ENCODE data around the gene PHKG2.

Gene PHKG2

DNA sequence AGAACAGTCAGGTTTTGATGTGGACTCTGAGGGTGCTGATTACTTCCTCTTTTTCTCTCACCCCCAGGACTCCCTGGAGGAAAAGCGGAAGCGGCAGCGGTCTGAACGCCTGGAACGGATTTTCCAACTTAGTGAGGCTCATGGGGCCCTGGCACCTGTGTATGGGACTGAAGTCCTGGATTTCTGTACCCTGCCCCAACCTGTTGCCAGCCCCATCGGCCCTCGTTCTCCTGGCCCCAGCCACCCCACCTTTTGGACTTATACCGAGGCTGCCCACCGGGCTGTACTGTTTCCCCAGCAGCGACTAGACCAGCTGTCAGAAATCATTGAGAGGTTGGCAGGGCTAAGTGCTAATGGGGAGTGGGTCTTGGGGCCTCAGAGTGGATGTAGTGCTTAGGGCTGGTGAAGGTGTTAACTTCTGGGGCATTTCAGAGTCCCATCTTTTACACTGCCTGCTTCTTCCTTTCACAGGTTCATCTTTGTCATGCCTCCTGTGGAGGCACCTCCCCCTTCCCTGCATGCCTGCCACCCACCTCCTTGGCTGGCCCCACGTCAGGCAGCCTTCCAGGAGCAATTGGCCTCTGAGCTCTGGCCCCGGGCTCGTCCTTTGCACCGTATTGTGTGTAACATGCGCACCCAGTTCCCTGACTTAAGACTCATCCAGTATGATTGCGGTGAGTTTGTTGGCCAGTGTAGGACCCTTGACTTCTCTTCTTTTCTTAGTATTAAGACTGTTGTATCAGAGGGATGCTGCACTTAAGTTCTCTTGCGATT is 19.1 kb upstream of the PHKG2 start:
- DNase-seq = no peak

DNA sequence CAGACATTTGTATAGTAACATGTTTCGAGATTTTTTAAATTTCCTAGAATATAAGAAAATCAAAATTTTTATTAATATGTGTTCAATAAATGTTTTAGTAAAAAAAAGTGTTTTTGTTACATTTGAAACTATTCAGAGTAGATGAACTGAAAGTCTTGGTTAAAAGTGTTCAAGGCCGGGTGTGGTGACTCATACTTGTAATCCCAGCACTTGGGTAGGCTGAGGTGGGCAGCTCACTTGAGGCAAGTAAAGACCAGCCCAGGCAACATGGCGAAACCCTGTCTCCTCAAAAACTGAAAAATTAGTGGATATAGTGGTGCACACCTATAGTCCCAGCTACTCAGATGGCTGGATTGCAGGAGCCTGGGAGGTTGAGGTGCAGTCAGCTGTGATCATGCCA is 16.8 kb upstream of the PHKG2 start:
- no peak for DNase-seq

DNA sequence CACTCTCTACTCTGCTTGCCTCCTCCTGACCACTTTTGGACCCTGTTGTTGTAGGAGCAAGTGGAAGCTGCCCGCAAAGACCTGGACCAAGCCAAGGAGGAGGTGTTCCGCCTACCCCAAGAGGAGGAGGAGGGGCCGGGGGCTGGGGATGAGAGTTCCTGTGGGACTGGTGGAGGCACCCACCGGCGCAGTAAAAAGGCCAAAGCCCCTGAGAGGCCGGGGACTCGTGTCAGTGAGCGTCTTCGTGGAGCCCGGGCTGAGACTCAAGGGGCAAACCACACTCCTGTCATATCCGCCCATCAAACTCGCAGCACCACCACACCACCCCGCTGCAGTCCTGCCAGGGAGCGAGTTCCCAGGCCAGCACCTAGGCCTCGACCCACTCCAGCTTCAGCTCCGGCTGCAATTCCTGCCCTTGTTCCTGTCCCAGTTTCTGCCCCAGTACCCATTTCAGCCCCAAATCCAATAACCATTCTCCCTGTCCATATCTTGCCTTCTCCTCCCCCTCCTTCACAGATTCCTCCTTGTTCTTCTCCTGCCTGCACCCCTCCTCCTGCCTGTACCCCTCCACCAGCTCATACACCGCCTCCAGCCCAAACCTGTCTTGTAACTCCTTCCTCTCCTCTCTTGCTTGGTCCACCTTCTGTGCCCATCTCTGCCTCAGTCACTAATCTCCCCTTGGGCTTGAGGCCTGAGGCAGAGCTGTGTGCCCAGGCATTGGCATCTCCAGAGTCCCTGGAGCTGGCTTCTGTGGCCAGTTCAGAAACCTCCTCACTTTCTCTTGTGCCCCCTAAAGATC is 11.0 kb upstream of the PHKG2 start:
- DNase-seq = no peak

DNA sequence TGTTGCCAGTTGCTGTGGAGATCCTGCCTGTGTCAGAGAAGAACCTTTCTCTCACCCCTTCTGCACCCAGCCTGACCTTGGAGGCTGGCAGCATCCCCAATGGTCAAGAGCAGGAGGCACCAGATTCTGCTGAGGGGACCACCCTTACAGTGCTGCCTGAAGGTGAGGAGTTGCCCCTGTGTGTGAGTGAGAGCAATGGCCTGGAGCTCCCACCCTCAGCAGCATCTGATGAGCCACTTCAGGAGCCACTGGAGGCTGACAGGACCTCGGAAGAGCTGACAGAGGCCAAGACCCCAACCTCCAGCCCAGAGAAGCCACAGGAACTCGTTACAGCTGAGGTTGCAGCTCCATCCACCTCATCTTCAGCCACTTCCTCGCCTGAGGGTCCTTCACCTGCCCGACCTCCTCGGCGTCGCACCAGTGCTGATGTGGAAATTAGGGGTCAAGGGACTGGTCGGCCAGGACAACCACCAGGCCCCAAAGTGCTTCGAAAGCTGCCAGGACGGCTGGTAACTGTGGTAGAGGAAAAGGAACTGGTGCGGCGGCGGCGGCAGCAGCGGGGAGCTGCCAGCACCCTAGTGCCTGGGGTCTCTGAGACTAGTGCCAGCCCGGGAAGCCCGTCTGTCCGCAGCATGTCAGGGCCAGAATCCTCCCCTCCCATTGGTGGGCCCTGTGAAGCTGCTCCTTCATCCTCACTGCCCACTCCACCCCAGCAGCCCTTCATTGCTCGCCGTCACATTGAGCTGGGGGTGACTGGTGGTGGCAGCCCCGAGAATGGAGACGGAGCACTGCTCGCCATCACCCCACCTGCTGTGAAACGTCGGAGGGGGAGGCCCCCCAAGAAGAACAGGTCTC is 10.2 kb upstream of the PHKG2 start:
- DNase-seq = no peak

DNA sequence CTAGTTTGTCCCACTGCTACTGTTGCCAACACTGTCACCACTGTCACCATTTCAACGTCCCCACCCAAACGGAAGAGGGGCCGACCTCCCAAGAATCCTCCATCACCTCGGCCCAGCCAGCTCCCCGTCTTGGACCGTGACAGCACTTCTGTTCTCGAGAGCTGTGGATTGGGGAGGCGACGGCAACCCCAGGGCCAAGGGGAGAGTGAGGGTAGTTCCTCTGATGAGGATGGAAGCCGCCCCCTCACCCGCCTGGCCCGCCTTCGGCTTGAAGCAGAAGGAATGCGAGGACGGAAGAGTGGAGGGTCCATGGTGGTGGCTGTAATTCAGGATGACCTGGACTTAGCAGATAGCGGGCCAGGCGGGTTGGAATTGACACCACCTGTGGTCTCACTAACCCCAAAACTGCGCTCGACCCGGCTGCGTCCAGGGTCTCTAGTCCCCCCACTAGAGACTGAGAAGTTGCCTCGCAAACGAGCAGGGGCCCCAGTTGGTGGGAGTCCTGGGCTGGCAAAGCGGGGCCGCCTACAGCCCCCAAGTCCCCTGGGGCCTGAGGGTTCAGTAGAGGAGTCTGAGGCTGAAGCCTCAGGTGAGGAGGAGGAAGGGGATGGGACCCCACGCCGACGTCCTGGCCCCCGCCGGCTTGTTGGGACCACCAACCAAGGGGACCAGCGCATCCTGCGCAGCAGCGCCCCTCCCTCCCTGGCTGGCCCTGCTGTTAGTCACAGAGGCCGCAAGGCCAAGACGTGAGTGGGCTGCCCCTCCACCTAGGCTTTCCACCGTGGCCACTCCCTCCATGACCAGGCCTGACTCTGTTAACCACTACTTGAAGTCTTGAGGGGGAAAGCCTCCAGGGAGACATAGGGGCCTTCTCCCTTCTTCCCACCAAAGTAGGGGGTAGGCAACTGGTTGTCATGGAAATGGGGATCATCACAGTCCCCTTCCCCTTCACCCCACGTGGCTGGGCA is 9.0 kb upstream of the PHKG2 start:
- DNase-seq = no peak

DNA sequence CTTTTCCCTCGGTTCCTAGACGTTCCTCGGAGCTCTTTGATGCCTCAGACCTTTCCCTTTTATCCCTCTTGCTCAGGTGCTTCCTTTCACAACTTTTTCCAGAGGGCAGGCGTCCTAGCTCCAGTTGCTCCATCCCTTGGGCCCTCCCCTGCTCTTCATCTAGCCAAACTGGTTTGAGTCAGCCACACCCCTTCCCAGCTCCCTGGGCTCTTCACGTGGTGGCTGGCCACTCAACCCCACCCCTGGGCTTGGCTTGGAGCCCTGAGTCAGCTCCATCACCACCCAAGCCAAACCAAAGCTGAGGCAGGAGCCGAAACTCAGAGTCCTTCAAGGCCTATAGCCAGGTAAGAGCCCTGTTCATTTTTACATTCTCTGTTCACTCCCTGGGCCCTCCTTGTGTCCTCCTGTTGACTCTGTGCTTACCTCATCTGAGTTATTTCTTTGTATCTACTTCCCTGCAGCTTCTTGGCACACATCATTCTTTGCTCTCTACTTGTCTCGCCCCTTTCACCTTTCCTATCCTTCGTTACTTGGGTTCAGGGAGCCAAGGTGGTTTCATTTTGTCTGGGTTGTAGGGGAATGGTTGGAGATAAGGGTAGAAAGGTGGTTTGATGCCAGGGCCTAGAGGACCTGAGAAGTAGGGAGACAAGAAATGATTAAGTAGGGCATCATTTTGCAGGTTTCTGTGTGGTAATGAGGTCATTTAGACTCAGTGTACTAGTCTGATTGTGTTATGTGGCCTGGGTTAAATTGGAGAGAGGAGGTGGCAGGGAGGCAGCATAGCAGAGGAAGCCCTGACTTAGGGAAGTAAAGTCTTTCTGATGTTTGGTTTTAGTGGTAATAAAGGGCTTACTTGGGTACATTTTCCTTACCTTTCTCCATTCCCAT is 7.6 kb upstream of the PHKG2 start:
- DNase-seq = no peak

DNA sequence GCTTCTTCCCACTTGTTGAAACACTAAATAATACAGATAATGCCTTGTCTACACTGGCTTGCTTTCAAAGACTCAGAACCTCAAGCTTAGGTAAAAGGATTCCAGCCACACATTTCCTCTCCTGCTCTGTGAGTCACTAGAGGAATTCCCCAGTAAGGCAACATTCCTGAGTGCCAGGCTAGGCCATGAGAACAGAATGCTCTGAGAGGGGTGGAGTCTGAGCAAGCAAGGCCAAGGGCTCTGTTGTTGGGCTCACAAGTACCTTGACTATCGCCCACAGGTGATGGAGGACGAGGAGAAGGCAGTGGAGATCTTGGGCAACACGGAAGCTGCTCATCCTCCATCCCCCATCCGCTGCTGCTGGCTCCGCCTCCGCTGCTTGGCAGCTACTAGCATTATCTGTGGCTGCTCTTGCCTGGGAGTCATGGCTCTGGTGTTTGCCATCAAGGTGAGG is 6.7 kb upstream of the PHKG2 start:
- peak; percentile 13 for DNase-seq

DNA sequence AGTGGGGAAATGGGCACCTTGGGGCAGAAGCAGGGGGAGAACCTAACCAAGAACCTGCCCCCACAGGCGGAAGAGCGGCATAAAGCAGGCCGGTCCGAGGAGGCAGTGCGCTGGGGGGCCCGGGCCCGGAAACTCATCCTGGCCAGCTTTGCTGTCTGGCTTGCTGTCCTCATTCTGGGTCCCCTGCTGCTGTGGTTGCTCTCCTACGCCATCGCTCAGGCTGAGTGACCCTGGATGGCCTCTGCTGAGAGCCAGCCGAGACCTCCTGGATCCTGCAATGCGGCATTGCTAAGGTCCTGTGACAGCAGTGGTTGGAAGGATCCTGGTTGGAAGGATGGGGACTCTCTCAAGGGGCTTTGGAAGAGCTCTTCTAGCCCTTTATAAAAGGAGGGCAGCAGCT is 4.5 kb upstream of the PHKG2 start:
- DNase-seq = no peak

DNA sequence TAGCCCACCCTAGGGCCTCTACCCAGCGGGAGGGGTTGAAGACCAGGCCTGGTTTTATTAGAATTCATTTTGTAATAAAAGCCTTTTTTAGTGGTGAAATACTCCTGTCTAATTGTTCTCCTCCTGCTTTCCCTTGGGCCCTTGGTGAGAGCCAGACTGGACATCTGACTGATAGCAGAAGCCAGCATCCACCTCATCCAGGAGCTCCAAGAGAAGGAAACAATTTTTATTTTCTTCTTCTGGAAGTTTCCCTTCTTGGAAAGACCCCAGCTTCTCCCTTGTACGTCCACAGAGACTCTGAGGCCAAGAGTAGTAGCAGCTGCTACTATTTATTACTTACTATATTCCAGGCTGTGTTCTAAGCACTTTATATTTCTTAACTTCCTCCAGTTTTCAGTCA is 4.0 kb upstream of the PHKG2 start:
- DNase-seq = no peak

DNA sequence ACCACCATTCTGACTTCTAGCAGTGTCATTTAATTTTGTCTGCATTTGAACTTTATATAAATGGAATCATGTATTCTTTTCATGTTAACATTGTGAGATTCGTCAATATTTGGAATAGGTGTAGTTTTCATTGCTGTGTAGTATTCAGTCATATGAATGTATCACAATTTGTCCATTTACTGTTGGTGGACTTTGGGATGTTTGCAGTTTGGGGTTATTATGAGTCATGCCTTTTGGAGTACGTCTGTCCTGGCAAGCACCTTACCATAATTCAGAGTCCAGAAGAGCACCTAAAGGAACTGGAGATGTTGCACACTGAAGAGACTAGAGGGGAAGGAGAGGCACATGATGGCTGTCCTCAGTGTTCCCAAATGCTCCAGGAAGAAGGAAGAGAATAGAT is 3.1 kb upstream of the PHKG2 start:
- DNase-seq = no peak

DNA sequence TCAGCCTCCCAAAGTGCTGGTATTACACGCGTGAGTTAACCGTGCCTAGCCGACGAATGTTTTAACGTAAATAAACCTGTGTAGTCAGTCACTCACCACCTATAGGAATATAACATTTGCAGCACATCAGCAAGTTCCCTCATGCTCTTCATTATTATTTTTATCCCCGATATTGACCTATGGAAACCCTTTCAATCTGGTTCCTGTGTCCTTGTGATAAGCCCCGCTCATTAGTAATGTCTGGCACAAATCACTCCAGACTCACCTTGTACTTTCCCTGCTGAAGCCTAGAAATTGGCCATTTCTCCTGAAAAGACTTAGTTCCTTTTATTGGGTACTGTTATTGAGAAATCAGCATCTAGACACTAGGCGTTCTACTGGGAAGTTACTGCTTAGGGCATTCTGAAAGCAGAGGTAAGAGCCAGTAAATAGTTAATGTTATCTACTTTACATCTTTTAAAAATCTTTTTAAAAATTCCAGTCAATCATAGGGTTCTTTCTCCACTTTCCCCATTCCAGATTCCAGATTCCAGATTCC is 1.5 kb upstream of the PHKG2 start:
- DNase-seq = no peak

DNA sequence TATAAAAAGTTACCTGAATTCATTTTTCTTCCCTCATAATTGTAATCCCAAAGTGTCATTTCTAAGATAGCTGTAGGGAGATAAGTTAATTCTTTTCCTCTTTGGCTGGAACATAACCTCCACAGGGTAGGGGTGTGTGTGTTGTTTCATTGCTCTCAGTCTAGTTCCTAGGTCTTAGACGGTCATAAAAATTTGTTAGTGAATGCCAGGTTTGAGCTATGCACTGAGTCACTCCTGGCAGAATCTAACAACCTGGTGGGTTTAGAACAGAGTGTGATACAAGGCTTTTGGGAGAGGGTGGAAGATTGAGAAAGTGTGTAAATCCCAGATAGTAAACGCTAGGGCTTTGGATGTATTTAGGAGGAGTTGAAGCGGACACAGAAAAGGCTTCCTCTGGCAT is 894 bp upstream of the PHKG2 start:
- DNase-seq = no peak

DNA sequence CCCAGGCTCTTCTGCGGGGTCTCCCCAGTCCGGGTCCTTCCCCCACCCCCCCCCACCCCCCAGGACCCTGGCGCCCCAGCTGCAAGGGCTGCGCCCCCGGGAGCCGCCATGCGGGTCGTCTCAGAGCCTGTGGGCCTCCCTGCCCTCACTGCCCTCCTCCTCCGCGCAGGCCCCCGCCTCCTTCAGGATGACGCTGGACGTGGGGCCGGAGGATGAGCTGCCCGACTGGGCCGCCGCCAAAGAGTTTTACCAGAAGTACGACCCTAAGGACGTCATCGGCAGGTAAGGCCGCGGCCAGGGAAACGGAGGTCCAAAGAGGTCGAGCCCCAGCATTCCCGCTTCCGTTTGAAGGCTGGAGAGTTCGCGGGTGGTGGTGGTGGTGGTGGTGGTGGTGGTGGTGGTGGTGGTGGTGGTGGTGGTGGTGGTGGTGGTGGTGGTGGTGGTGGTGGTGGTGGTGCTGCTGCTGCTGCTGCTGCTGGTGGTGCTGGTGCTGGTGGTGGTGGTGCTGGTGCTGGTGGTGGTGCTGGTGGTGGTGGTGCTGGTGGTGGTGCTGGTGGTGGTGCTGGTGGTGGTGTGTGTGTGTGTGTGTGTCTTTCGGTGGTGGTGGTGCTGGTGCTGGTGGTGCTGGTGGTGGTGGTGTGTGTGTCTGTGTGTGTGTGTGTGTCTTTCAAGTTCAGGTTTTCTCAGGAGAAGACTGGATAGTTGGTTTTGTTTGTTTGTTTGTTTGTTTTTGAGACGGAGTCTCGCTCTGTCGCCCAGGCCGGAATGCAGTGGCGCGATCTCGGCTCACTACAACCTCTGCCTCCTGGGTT is 615 bp downstream of the PHKG2 start:
- DNase-seq = peak; percentile 47

DNA sequence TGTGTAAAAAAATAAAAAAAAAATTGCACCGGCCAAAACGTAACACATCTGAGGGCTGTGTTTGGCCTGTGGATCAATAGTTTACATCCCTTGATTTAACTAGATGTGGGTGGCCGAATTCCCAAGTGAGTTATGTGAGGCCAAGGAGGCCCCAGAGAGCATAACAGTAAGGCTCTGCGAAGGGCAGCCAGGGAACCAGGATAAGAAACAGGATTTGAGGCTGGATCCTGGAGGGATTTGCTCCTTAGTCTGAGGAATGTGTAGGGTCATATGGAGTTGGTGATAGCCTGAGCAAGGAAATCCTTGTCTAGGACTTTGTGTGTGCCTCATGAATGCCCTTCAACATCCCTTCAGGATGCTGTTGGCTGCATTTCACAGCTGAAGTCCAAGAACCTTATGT is 2.0 kb downstream of the PHKG2 start:
- DNase-seq = no peak

DNA sequence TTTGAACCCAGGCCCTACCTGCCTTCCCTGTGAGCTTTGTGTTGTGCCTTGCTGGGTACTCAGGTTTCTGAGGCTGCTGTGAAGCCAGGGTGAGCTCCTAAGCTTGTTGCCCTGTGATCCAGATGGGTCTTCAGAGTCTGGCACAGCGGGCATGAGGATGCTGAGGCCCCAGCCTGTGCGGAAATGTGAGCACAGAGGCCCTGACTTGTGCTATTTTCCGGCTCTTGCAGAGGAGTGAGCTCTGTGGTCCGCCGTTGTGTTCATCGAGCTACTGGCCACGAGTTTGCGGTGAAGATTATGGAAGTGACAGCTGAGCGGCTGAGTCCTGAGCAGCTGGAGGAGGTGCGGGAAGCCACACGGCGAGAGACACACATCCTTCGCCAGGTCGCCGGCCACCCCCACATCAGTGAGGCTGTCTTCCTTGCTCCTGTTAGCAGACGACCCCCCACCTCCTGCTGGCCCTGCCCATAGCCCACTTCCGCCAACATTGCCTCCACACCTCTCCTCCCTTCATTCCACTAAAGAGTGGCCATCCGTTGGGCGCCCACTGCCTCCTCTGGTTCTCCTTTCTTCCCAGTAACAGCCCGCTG is 2.7 kb downstream of the PHKG2 start:
- no peak for DNase-seq

DNA sequence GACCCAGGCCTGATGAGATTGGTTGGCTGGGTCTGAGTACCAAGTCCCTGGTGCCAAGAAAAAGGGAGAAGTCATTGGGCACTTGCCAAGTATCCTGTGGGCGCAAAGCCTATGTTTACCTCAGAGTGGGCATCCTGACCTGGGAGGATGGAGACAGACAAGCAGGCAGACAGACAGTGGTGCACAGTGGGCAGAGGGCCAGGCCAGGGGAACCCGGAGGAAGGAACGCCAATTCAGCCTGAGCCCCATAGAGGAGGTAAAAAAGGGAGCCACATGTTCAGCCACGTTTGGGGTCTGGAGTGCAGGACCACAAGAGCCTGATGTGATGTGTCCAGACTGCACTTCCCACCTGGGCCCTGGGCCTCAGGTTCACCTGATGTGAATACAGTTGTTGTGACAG is 5.4 kb downstream of the PHKG2 start:
- DNase-seq = no peak

DNA sequence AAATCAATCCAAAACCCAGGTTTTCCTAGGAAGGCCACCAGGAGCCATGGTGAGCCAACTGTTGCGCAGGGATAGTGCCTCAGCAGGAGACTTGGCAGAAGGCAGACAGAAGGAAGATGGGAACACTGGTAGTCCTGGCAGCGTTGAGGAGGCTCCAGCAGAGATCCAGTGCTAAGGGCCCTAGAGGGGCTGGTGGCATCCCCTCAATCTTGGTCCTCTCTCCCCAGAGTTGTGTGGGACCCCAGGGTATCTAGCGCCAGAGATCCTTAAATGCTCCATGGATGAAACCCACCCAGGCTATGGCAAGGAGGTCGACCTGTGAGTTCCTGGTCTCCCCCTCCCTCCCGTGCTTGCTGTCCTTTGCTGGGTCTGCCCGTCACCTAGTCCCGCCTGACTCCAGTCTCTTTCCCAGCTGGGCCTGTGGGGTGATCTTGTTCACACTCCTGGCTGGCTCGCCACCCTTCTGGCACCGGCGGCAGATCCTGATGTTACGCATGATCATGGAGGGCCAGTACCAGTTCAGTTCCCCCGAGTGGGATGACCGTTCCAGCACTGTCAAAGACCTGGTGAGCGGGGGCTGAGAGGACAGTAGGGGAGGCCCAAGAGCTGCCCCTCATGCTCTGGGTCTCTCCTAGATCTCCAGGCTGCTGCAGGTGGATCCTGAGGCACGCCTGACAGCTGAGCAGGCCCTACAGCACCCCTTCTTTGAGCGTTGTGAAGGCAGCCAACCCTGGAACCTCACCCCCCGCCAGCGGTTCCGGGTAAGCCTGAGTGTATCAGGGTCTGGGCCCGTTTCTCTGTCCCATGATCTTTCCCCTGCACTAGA is 7.9 kb downstream of the PHKG2 start:
- DNase-seq = no peak

DNA sequence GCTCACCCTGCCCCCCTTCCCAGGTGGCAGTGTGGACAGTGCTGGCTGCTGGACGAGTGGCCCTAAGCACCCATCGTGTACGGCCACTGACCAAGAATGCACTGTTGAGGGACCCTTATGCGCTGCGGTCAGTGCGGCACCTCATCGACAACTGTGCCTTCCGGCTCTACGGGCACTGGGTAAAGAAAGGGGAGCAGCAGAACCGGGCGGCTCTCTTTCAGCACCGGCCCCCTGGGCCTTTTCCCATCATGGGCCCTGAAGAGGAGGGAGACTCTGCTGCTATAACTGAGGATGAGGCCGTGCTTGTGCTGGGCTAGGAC is 8.5 kb downstream of the PHKG2 start:
- no peak for DNase-seq

DNA sequence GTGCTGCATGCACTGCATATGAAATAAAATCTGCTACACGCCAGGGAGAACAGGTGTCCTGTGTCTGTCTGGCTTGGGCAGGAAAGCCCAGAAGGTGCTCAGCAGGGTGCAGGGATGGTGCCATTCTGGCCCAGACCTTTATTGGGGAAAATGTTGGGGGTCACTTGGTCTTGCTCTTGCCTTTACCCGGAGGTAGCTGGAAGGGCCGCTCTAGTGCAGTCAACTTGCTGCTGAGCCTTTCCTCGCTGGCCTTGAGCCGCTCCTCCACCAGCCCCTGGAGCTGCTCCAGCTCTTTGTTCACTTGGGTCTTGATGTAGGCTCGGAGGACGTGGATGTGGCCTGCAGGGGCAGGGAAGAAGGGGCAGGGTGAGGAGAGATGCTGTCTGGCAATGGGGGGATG is 9.1 kb downstream of the PHKG2 start:
- DNase-seq = no peak
